SK-N-SH treated with all-trans-retinoic acid at 6 μM for 48 hours (cell line): ENCODE measurements around the gene STIM2.
"Not testable (repeated sequence)": the region's sequence is repeated elsewhere in the genome, so short reads cannot be mapped to it uniquely, and the experiment has no call there.

ENCODE experiments used
- ATAC-seq: fragments of 200-7000 bp; cut with Tn5 transposase; 3 replicates; pipeline ENCODE4 v1.9.1; 2020; ENCODE audit warnings: mild to moderate bottlenecking, moderate library complexity
- ARNTL ChIP-seq: fragments of 450-650 bp; formaldehyde crosslinking; IDR thresholded peaks from 2 replicates; pipeline ENCODE4 v1.5.0; 2020; ENCODE audit warnings: low read depth, mild to moderate bottlenecking, moderate library complexity, borderline replicate concordance
- BACH2 ChIP-seq: fragments of 250-450 bp; sonication (Bioruptor Pico); IDR thresholded peaks from 2 replicates; pipeline ENCODE4 v1.9.0; 2021; ENCODE audit warnings: mild to moderate bottlenecking, borderline replicate concordance
- CSDC2 ChIP-seq: fragments of 250-450 bp; sonication (Bioruptor Pico); IDR thresholded peaks from 2 replicates; pipeline ENCODE4 v1.5.0; 2020; ENCODE audit warnings: mild to moderate bottlenecking, moderate library complexity
- ESRRG ChIP-seq: fragments of 250-450 bp; sonication (Bioruptor Pico); IDR thresholded peaks from 2 replicates; pipeline ENCODE4 v1.6.1; 2021; ENCODE audit warnings: mild to moderate bottlenecking
- GLIS3 ChIP-seq: fragments of 250-450 bp; sonication (Bioruptor Pico); IDR thresholded peaks from 2 replicates; pipeline ENCODE4 v1.5.0; 2020; ENCODE audit warnings: mild to moderate bottlenecking, moderate library complexity
- ISL1 ChIP-seq: fragments of 250-450 bp; sonication (Bioruptor Pico); IDR thresholded peaks from 2 replicates; pipeline ENCODE4 v2.1.2; 2022; ENCODE audit warnings: mild to moderate bottlenecking, moderate library complexity
- OSR1 ChIP-seq: fragments of 250-450 bp; sonication (Bioruptor Pico); IDR thresholded peaks from 2 replicates; pipeline ENCODE4 v1.8.0; 2022; ENCODE audit warnings: moderate library complexity, mild to moderate bottlenecking, inconsistent platforms
- PPARA ChIP-seq: fragments of 250-450 bp; sonication (Bioruptor Pico); IDR thresholded peaks from 2 replicates; pipeline ENCODE4 v1.5.0; 2020; ENCODE audit warnings: mild to moderate bottlenecking, borderline replicate concordance
- RARB ChIP-seq: fragments of 250-450 bp; sonication (Bioruptor Pico); IDR thresholded peaks from 2 replicates; pipeline ENCODE4 v1.8.0; 2021; ENCODE audit warnings: mild to moderate bottlenecking, moderate library complexity
- SNAI2 ChIP-seq: fragments of 250-450 bp; sonication (Bioruptor Pico); IDR thresholded peaks from 2 replicates; pipeline ENCODE4 v1.5.0; 2020; ENCODE audit warnings: mild to moderate bottlenecking, moderate library complexity
- TCF4 ChIP-seq: fragments of 250-450 bp; sonication (Bioruptor Pico); IDR thresholded peaks from 2 replicates; pipeline ENCODE4 v1.8.0; 2021; ENCODE audit warnings: mild to moderate bottlenecking, moderate library complexity, borderline replicate concordance
- TOX ChIP-seq: fragments of 250-450 bp; sonication (Bioruptor Pico); IDR thresholded peaks from 2 replicates; pipeline ENCODE4 v1.8.0; 2021; ENCODE audit warnings: mild to moderate bottlenecking, moderate library complexity, borderline replicate concordance
- ZC3H10 ChIP-seq: fragments of 250-450 bp; sonication (Bioruptor Pico); IDR thresholded peaks from 2 replicates; pipeline ENCODE4 v1.5.1; 2021; ENCODE audit warnings: mild to moderate bottlenecking, moderate library complexity
- ZFP30 ChIP-seq: fragments of 450-650 bp; formaldehyde crosslinking; IDR thresholded peaks from 2 replicates; pipeline ENCODE4 v1.5.0; 2022; ENCODE audit warnings: mild to moderate bottlenecking, moderate library complexity
- ZNF70 ChIP-seq: fragments of 450-650 bp; formaldehyde crosslinking; IDR thresholded peaks from 2 replicates; pipeline ENCODE4 v1.5.0; 2020; ENCODE audit warnings: mild to moderate bottlenecking, moderate library complexity
- TF ChIP-seq, protein P1 (sequence below): fragments of 250-450 bp; sonication (Bioruptor Pico); IDR thresholded peaks from 2 replicates; pipeline ENCODE4 v1.8.0; 2021; ENCODE audit warnings: low read depth, mild to moderate bottlenecking, moderate library complexity, borderline replicate concordance
- TF ChIP-seq, protein P2 (sequence below): fragments of 250-450 bp; sonication (Bioruptor Pico); IDR thresholded peaks from 2 replicates; pipeline ENCODE4 v1.8.0; 2020; ENCODE audit warnings: mild to moderate bottlenecking, moderate library complexity, borderline replicate concordance
- TF ChIP-seq, protein P3 (sequence below): fragments of 250-450 bp; sonication (Bioruptor Pico); IDR thresholded peaks from 2 replicates; pipeline ENCODE4 v1.5.1; 2021; ENCODE audit warnings: mild to moderate bottlenecking, moderate library complexity
- TF ChIP-seq, protein P4 (sequence below): fragments of 250-450 bp; sonication (Bioruptor Pico); IDR thresholded peaks from 2 replicates; pipeline ENCODE4 v1.5.1; 2020; ENCODE audit warnings: low read depth, mild to moderate bottlenecking, moderate library complexity

The STIM2 gene

DNA sequence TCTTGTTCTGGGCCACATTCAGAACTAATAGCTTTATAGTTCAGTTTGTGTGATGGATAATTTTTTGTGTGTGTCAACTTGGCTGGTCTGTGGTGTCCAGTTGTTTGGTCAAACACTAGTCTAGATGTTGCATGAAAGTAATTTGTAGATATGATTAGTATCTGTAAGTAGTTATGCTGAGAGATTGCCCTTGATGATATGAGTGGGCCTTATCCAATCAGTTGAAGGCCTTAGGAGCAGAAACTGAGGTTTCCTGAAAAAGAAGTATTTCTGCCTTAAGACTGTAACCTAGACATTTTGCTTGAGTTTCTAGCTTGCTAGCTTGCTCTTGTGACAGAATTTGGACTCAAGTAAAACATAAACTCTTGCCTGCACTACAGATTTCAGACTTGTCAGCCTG, 30.4 kb downstream of the STIM2 start:
- no peak for ATAC-seq
- TF ChIP-seq ISL1 (CRISPR knock-in tag) (no peak), CSDC2 (CRISPR knock-in tag) (no peak), ESRRG (CRISPR knock-in tag) (no peak)

DNA sequence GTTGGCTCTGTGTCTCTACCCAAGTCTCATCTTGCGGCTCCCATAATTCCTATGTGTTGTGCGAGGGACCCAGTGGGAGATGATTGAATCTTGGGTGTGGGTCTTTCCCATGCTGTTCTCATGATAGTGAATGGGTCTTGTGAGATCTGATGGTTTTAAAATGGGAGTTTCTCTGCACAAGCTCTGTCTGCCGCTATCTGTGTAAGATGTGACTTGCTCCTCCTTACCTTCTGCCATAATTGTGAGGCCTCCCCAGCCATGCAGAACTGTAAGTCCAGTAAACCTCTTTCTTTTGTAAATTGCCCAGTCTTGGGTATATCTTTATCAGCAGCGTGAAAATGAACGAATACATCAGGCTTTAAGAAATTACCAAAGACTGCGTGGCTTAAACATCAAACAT, 31.2 kb downstream of the STIM2 start:
- ATAC-seq = no peak
- TF ChIP-seq OSR1 (CRISPR knock-in tag) = no peak
- no peak for TF ChIP-seq PPARA
- TF ChIP-seq, protein P1, sequence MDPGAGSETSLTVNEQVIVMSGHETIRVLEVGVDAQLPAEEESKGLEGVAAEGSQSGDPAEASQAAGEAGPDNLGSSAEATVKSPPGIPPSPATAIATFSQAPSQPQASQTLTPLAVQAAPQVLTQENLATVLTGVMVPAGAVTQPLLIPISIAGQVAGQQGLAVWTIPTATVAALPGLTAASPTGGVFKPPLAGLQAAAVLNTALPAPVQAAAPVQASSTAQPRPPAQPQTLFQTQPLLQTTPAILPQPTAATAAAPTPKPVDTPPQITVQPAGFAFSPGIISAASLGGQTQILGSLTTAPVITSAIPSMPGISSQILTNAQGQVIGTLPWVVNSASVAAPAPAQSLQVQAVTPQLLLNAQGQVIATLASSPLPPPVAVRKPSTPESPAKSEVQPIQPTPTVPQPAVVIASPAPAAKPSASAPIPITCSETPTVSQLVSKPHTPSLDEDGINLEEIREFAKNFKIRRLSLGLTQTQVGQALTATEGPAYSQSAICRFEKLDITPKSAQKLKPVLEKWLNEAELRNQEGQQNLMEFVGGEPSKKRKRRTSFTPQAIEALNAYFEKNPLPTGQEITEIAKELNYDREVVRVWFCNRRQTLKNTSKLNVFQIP (CRISPR knock-in tag) = no peak

DNA sequence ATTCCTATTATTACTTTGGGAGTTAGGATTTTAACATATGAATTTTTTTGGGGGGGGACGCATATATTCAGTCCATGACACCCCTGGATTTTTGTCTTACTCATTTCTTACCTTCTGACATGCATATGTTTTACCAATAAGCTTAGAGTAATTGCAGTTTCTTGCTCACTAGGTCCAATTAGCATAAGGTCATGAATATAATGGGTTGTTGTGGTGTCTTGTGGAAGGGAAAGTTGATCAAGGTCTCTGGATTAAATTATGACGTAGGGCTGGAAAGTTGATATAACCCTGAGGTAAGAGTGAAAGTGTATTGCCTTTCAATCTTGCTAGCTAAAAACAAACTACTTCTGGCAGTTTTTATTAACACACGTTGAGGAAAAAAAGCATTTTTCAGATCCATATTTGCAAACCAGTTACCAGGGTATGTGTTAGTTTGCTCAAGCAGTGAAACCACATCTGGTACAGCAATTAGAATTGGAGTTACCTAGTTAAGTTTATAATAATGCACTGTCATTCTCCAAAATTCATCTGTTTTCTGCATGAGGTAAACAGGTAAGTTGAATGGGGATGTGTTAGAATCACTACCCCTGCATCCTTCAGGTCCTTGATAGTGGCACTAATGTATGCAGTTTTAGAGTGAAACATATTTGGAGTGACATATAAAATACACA, 32.0 kb downstream of the STIM2 start:
- TF ChIP-seq RARB (CRISPR knock-in tag) (no peak), ZC3H10 (CRISPR knock-in tag) (no peak), ISL1 (CRISPR knock-in tag) (no peak), ZNF70 (CRISPR knock-in tag) (no peak), GLIS3 (CRISPR knock-in tag) (no peak), BACH2 (CRISPR knock-in tag) (no peak), PPARA (no peak), SNAI2 (CRISPR knock-in tag) (no peak), TOX (CRISPR knock-in tag) (no peak), ZFP30 (no peak), ESRRG (CRISPR knock-in tag) (no peak), CSDC2 (CRISPR knock-in tag) (no peak)
- TF ChIP-seq, protein P2, sequence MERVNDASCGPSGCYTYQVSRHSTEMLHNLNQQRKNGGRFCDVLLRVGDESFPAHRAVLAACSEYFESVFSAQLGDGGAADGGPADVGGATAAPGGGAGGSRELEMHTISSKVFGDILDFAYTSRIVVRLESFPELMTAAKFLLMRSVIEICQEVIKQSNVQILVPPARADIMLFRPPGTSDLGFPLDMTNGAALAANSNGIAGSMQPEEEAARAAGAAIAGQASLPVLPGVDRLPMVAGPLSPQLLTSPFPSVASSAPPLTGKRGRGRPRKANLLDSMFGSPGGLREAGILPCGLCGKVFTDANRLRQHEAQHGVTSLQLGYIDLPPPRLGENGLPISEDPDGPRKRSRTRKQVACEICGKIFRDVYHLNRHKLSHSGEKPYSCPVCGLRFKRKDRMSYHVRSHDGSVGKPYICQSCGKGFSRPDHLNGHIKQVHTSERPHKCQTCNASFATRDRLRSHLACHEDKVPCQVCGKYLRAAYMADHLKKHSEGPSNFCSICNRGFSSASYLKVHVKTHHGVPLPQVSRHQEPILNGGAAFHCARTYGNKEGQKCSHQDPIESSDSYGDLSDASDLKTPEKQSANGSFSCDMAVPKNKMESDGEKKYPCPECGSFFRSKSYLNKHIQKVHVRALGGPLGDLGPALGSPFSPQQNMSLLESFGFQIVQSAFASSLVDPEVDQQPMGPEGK (CRISPR knock-in tag) = no peak
- TF ChIP-seq, protein P3, sequence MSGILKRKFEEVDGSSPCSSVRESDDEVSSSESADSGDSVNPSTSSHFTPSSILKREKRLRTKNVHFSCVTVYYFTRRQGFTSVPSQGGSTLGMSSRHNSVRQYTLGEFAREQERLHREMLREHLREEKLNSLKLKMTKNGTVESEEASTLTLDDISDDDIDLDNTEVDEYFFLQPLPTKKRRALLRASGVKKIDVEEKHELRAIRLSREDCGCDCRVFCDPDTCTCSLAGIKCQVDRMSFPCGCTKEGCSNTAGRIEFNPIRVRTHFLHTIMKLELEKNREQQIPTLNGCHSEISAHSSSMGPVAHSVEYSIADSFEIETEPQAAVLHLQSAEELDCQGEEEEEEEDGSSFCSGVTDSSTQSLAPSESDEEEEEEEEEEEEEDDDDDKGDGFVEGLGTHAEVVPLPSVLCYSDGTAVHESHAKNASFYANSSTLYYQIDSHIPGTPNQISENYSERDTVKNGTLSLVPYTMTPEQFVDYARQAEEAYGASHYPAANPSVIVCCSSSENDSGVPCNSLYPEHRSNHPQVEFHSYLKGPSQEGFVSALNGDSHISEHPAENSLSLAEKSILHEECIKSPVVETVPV (CRISPR knock-in tag) = no peak
- TF ChIP-seq, protein P1 (CRISPR knock-in tag) = no peak

DNA sequence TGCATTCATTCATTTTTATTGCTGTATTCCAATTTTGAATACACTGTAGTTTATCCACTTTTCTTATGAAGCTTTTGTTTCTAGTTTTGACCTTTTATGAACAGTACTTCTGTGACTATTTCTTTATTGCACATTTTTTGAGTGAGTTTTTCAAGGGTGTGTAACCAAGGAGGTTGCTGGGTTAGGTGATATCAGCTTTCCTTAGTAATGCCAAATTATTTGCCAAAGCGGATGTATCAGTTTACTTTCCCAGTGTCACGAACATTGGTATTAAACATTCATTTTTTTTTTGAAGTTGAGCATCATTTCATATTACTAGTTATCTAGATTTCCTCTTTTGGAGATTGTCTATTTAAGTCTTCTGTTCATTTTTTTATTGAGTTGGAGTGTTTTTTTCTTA, 32.9 kb downstream of the STIM2 start:
- no peak for ATAC-seq
- TF ChIP-seq OSR1 (CRISPR knock-in tag) (no peak), CSDC2 (CRISPR knock-in tag) (no peak), ZNF70 (CRISPR knock-in tag) (no peak), ARNTL (no peak), TCF4 (no peak), ZC3H10 (CRISPR knock-in tag) (no peak)
- TF ChIP-seq, protein P4, sequence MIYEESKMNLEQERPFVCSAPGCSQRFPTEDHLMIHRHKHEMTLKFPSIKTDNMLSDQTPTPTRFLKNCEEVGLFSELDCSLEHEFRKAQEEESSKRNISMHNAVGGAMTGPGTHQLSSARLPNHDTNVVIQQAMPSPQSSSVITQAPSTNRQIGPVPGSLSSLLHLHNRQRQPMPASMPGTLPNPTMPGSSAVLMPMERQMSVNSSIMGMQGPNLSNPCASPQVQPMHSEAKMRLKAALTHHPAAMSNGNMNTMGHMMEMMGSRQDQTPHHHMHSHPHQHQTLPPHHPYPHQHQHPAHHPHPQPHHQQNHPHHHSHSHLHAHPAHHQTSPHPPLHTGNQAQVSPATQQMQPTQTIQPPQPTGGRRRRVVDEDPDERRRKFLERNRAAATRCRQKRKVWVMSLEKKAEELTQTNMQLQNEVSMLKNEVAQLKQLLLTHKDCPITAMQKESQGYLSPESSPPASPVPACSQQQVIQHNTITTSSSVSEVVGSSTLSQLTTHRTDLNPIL = no peak

More for the DNA sequence above, 32.0 kb downstream of the STIM2 start:
- ATAC-seq = no peak

DNA sequence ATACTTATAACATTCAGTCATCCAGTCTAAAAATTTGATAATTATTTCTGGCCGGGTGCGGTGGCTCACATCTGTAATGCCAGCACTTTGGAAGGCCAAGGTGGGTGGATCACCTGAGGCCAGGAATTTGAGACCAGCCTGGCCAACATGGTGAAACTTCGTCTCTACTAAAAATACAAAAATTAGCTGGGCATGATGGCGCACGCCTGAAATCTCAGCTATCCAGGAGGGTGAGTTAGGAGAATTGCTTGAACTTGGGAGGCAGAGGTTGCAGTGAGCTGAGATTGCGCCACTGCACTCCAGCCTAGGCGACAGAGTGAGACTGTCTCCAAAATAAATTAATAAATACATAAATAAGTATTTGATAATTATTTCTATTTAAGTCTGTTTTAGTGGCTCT, 34.2 kb downstream of the STIM2 start:
- not testable (repeated sequence) for ATAC-seq
